HUES64 (cell line): ENCODE results near the gene RNF7. TPM values are rescaled to one million over a fixed set of nuclear protein-coding genes. Genes with fewer than 3 reads are reported as not detected.
"Not testable (repeated sequence)": the region's sequence is repeated elsewhere in the genome, so short reads cannot be mapped to it uniquely, and the experiment has no call there.

Experiments used
- H3K27ac ChIP-seq: 2 replicates; pipeline ENCODE4 v1.7.0; 2013; ENCODE audit warnings: low read depth, low read length, inconsistent platforms
- H3K27me3 ChIP-seq: 2 replicates; pipeline ENCODE4 v1.6.1; 2013; ENCODE audit warnings: mild to moderate bottlenecking, low read length; ENCODE audit not compliant: insufficient read depth
- H3K36me3 ChIP-seq: 2 replicates; pipeline ENCODE4 v1.6.1; 2013; ENCODE audit warnings: mild to moderate bottlenecking, low read length; ENCODE audit not compliant: insufficient read depth
- H3K4me1 ChIP-seq: 2 replicates; pipeline ENCODE4 v1.6.1; 2013; ENCODE audit warnings: mild to moderate bottlenecking, low read length, moderate library complexity; ENCODE audit not compliant: insufficient read depth
- H3K4me3 ChIP-seq: 2 replicates; pipeline ENCODE4 v1.5.1; 2013; ENCODE audit warnings: mild to moderate bottlenecking, low read length, moderate library complexity
- H3K9ac ChIP-seq: 2 replicates; pipeline ENCODE4 v1.6.1; 2013; ENCODE audit warnings: mild to moderate bottlenecking, low read depth, low read length
- H3K9me3 ChIP-seq: 2 replicates; pipeline ENCODE4 v1.6.1; 2013; ENCODE audit warnings: low read depth, low read length; ENCODE audit not compliant: insufficient read depth
- WGBS: fragments of 150-250, 120-280 bp; methylation state at CpG from one replicate; pipeline ENCODE4 v1.1.7; 2013; ENCODE audit warnings: missing lambda C conversion rate; 5-methylcytosine and 5-hydroxymethylcytosine counted together
- polyA plus RNA-seq, 2 experiments: library from polyadenylated mRNA; stranded (reverse); fragments of 50-300 nt; gene quantifications; one replicate each; pipeline ENCODE4 v1.2.3, GENCODE V29; 2013

Gene RNF7
- 103 TPM for polyA plus RNA-seq (2013, experiment 1 of 2)
- 110 TPM for polyA plus RNA-seq (2013, experiment 2 of 2)

DNA sequence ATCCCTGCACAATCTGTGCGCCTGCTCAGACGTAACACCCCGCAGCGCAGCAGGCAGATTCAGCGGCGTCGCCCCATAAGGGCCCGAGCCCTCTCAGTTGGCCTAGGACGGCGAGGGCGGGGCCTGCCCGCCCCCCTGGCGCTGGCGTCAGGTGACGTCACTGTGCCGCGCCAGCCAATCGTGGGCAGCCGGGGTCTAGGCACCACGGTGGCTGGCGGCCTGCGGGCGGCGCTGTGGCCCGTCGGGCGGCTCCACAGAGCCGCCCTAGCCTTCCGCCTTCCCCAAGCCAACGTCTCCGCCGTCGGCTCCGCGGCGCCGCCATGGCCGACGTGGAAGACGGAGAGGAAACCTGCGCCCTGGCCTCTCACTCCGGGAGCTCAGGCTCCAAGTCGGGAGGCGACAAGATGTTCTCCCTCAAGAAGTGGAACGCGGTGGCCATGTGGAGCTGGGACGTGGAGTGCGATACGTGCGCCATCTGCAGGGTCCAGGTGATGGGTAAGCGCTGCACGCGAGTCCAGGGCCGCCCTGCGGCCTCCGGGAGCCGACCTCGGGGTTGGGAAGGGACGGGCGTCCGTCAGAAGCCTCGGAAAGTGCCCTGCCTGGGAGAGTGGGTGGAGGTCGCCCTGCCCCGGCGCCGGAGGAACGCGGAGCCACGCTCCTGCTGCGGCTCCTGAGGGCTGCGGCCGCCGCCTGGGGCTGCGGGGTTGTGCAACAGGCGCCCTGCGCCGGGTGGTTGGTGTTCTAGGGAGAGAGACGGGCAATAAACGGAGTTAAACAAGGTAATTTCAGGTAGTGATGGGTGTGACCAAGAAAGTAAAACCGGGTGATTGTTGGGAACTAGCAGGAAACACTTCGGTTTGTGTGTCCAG, at the start of gene RNF7:
TSS of gene RNF7 (plus strand) at position 277 of the 869 bp plus-strand sequence. CDS start at position 321, 44 bp downstream.
- H3K4me1 ChIP-seq, result peaks cover 20% of the 10 kb centered on the region
- peak within 1 kb of the TSS; percentile 83 for H3K27ac ChIP-seq
- H3K4me3 ChIP-seq, result peak within 1 kb of the TSS; percentile 97
- no peaks in the 10 kb centered on the region for H3K9me3 ChIP-seq
- peaks cover 26% of the 10 kb centered on the region for H3K36me3 ChIP-seq
- WGBS, result under 1% methylated on average over 81 of the region's 81 CpGs
- peak within 1 kb of the TSS; percentile 97 for H3K9ac ChIP-seq
- H3K27me3 ChIP-seq, result no peaks in the 10 kb centered on the region

DNA sequence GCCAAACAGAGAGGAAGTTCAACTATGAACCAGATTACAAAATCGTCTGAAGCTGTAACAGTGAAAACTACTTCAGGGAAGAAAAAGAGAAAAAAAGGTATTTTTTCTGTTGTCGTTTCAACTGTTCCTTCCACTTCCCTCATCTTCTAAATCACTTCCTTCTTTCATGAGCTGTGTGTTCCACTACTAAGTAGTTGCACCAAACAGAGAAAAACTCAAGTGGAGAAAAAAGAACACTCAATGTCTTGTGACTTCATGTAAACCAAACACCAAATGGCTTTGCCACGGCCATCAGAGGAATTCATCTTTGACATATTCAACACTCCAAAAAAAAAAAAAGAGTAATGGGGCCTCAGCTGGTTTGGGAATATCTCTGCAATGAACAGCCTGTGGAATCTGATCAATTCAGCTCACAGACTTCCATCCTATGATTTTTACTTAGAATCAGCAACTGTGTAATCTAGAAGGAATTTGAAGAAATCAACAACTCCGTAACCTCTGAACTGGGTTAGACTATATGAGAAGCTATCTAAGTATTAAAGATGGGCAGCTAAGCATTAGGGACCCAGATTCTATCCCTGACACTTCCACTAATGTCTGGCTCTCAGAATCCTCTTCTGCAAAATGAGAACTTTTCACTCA, 47.5 kb upstream of the RNF7 start:
- WGBS, result 94% methylated on average over 4 of the region's 4 CpGs

DNA sequence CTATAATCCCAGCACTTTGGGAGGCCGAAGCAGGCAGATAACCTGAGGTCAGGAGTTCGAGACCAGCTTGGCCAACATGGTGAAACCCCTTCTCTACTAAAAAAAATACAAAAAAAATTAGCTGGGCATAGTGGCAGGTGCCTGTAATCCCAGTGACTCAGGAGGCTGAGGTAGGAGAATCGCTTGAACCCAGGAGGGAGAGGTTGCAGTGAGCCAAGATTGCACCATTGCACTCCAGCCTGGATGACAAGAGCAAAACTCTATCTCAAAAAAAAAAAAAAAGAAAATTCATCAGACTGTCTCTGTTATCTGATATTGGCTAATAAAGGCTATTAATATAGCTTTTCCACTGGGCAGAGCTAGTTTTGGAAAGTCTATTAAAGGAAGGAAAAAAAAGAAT, 46.6 kb upstream of the RNF7 start:
- H3K9me3 ChIP-seq, H3K9ac ChIP-seq, H3K36me3 ChIP-seq, H3K27me3 ChIP-seq, H3K4me3 ChIP-seq, H3K27ac ChIP-seq, H3K4me1 ChIP-seq: not testable (repeated sequence)
- 100% methylated on average over 3 of the region's 3 CpGs for WGBS

More for the DNA sequence above, 47.5 kb upstream of the RNF7 start:
- Histone ChIP-seq H3K36me3 (no peaks in the 10 kb centered on the region), H3K4me3 (no peak overlapping the region), H3K27me3 (no peaks in the 10 kb centered on the region), H3K9ac (no peak overlapping the region), H3K27ac (no peak overlapping the region), H3K4me1 (no peaks in the 10 kb centered on the region), H3K9me3 (no peaks in the 10 kb centered on the region)

DNA sequence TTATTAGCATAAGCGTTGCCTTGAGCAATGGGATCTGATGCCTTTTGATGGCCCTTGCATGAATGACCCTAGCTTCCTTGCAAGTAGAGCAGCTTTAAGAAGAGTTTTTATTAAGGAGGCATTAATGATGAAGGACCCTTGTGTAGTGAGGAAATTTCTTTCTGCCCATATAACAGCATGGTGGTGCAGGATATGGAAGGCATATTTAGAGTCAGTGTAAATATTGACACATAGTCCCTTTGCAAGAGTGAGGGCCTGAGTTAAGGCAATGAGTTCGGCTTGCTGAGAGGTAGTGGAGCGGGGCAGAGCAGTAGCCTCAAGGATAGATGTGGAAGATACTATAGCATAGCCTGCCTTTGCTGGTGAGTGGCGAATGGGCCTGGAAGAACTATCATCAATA, 45.1 kb upstream of the RNF7 start:
- not testable (repeated sequence) for H3K27me3 ChIP-seq, H3K4me3 ChIP-seq, H3K36me3 ChIP-seq, H3K4me1 ChIP-seq, H3K27ac ChIP-seq, H3K9me3 ChIP-seq, H3K9ac ChIP-seq
- 92% methylated on average over 4 of the region's 4 CpGs for WGBS

DNA sequence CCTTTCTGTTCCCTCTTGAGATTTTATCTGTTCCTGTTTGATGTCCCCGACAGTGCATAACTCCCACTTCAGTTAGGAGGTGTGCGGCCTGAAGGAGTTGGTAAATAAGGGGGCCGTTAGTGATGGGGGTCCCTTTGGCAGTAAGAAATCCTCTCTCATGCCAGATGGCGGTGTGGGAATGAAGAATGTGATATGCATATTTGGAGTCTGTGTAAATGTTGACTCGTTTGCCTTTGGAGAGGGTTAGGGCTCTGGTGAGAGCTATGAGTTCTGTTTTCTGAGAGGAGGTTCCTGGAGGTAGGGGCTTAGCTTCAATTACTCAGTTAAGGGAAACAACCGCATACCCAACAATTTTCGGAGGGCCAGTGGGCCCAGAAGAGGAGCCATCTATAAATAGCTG, 38.8 kb upstream of the RNF7 start:
- H3K9ac ChIP-seq, result no peak overlapping the region
- WGBS, result 79% methylated on average over 7 of the region's 7 CpGs
- no peak overlapping the region for H3K4me3 ChIP-seq
- no peaks in the 10 kb centered on the region for H3K27me3 ChIP-seq
- H3K27ac ChIP-seq, result no peak overlapping the region
- H3K9me3 ChIP-seq, result no peaks in the 10 kb centered on the region
- H3K4me1 ChIP-seq, result 0 out of 2 replicates have a peak, but pooled peaks cover 2% of the 10 kb centered on the region
- H3K36me3 ChIP-seq, result no peaks in the 10 kb centered on the region

DNA sequence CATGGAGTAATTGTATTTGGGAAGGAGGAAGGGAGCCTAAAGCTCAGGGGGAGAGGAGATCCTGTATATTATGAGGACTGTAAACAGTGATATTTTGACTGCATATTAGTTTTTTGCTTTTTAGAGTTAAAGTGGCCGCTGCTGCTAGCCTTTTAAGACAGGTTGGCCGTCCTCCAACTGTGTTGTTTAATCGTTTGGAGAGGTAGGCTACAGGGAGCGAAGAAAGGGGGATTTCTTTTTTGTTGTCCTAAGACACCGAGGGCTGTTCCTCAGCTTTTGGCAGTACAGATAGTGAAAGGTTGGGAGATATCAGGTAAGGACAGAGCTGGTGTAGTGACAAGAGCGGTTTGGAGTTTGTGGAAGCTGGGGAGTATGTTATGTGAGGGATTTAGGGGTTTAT, 38.2 kb upstream of the RNF7 start:
- 83% methylated on average over 6 of the region's 6 CpGs for WGBS
- Histone ChIP-seq H3K9ac (no peak overlapping the region), H3K9me3 (no peaks in the 10 kb centered on the region), H3K27me3 (no peaks in the 10 kb centered on the region), H3K36me3 (no peaks in the 10 kb centered on the region), H3K4me3 (no peak overlapping the region), H3K27ac (no peak overlapping the region), H3K4me1 (0 out of 2 replicates have a peak, but pooled peaks cover 2% of the 10 kb centered on the region)

DNA sequence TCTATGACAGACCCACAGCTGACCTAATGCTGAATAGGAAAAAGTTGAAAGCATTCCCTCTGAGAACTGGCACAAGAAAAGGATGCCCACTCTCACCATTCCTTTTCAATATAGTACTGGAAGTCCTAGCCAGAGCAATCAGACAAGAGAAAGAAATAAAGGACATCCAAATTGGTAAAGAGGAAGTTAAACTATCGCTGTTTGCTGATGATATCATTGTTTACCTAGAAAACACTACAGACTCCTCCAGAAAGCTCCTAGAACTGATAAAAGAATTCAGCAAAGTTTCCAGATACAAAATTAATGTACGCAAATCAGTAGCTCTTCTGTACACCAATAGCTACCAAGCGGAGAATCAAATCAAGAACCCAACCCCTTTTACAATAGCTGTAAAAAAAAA, 34.7 kb upstream of the RNF7 start:
- 83% methylated on average over 3 of the region's 3 CpGs for WGBS
- H3K27ac ChIP-seq, H3K36me3 ChIP-seq, H3K4me3 ChIP-seq, H3K9ac ChIP-seq, H3K27me3 ChIP-seq, H3K4me1 ChIP-seq, H3K9me3 ChIP-seq: not testable (repeated sequence)

DNA sequence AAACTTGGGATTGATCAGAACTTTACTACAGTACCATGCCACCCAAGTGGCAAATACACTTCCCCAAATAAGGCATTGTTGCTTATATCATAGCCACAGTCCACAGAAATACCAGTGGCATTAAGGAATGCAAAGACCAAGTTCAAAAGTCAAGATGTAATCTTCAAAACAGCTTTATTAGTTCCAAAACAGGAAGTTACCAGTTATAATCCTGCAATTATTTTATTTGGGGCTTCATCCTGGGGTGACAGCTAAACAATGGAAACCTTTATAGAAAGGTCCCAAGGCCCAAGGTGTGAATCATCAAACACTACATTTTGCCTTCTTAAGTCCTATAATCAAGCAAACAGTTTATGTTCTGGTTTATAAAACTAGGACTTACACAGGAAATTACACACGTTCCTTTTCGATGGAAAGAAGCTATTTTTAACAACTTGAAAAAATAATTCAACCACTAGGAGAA, 30.3 kb upstream of the RNF7 start:
- Histone ChIP-seq H3K4me3 (no peak overlapping the region), H3K36me3 (no peaks in the 10 kb centered on the region), H3K27ac (no peak overlapping the region), H3K9ac (no peak overlapping the region), H3K4me1 (no peaks in the 10 kb centered on the region), H3K9me3 (no peaks in the 10 kb centered on the region), H3K27me3 (no peaks in the 10 kb centered on the region)
- WGBS, result 92% methylated on average over 2 of the region's 2 CpGs

DNA sequence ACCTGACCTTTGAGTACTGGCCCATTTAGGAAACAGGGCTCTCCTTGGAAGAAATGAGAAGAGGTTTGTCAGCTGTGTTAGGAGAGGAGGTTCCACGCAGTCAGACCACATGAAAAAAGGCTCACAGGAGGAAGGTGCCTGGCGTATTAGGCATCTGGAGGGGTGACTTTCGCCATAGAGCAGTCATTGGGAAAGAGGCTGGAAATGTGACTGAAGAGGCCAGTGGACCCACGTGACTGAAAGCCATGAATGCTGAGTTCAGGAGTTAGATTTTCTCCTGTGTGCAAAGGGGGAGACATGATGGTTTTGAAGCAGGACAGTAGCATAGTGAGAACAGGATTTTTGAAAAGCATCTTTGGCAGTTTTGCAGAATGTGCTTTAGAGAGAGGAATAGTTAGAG, 29.7 kb upstream of the RNF7 start:
- Histone ChIP-seq H3K27ac (no peak overlapping the region), H3K9ac (no peak overlapping the region), H3K9me3 (no peaks in the 10 kb centered on the region), H3K4me3 (no peak overlapping the region), H3K27me3 (no peaks in the 10 kb centered on the region), H3K4me1 (no peaks in the 10 kb centered on the region), H3K36me3 (no peaks in the 10 kb centered on the region)
- WGBS, result 90% methylated on average over 4 of the region's 4 CpGs

DNA sequence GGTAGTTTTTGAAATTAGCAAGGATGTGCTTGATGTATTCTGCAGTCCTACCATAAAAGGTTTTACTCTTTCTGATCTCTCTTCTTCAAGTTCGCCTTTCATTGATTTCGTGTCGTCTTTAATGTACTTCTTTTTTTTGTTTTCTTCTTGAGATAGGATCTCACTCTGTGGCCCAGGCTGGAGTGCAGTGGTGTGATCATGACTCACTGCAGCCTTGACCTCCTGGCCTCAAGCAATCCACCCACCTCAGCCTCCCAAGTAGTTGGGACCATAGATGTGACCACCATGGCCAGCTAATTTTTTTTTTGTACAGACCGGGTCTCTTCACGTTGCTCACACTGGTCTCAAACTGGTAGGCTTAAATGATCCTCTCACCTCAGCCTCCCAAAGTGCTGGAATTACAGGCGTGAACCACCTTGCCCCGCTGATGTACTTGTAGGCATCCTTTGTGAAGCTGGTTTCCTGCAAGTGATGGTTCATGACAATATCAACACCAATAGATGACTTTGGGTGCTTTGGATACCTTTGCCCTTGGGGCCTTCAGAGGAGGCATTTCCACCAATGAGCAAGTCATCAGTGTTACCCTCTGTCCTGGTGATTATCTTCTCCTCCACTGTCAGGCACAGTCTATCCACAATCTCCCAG, 28.9 kb upstream of the RNF7 start:
- no peaks in the 10 kb centered on the region for H3K4me1 ChIP-seq
- no peaks in the 10 kb centered on the region for H3K9me3 ChIP-seq
- H3K4me3 ChIP-seq, result no peak overlapping the region
- H3K27ac ChIP-seq, result no peak overlapping the region
- no peaks in the 10 kb centered on the region for H3K36me3 ChIP-seq
- no peaks in the 10 kb centered on the region for H3K27me3 ChIP-seq
- no peak overlapping the region for H3K9ac ChIP-seq
- 85% methylated on average over 7 of the region's 7 CpGs for WGBS

DNA sequence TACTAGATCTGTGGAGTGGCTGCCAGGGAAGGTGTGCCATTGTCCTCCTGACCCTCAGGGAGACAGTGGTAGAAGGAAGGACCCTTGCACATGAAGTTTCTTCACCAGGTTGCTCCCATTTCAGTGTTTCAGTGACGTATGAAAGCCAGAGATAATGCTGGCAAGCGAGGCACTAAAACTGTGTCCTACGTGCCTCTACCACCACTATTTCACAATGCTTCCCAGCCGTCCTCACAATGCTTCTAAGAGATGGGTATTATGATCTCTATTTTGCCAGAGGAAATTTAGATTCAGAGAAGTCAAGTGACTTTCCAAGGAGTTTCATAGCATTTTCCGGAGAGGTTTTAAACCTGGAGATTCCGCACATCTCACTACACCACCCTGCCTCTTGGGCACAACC, 28.0 kb upstream of the RNF7 start:
- Histone ChIP-seq H3K9ac (no peak overlapping the region), H3K27ac (no peak overlapping the region), H3K27me3 (no peaks in the 10 kb centered on the region), H3K4me3 (no peak overlapping the region), H3K4me1 (no peaks in the 10 kb centered on the region), H3K9me3 (0 out of 2 replicates have a peak, but pooled peaks cover under 1% of the 10 kb centered on the region), H3K36me3 (no peaks in the 10 kb centered on the region)
- WGBS, result 94% methylated on average over 6 of the region's 6 CpGs
